GM19452 (cell line): ENCODE data around the gene TBC1D22B.
A peak's percentile ranks its signal among the peaks of the same experiment; 100 is the strongest.
"Not testable (repeated sequence)": the region's sequence is repeated elsewhere in the genome, so short reads cannot be mapped to it uniquely, and the experiment has no call there.

Experiments used
- ATAC-seq: cut with Tn5 transposase; IDR thresholded peaks from one replicate; pipeline ENCODE4 v1.9.1; 2021; ENCODE audit not compliant: unreplicated experiment

TBC1D22B gene

GRCh38 chr6:37265860-37266259 lies 8.3 kb downstream of the TBC1D22B start:
- no peak for ATAC-seq

- no peak for ATAC-seq
These were observed 11.5 kb downstream of the TBC1D22B start for GRCh38 chr6:37269105-37269504.

- ATAC-seq: no peak
These were observed 15.4 kb downstream of the TBC1D22B start for GRCh38 chr6:37272834-37273566.

DNA sequence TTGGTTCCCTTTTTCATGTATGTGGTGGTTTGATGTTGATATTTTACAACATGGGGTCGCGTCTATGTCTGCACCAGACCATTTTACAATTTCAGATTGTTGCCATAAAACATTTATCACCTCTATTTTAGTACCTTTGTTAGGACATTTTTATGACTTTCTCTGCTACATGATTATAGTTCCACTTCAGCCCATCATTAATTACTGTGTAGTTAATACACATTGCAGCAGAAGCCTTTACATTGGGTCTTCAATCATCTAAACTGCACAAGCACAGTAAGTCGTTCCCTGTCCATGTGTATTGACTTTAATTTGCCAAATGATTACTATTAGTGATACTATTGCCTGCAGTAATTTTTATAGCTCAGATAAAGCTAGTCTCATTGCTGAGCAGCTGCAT lies 16.1 kb downstream of the TBC1D22B start:
- no peak for ATAC-seq

DNA sequence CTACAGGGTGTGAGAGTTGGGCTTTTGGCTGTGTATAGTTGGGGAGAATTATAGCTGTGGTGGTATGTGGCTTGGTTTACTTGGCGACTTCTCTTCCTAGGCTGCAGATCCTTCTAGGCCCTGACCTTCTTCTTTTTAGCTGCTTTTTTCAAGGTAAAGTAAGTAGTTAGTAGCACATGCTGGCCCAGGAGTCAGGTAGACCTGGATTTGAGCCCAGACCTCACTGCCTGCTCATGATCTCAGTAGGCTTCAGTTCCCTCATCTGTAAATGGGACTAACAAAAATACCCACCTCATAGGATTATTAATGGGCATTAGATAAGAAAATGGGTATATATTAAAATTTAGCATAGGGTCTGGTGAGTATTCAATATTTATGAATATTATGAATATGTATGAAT lies 17.8 kb downstream of the TBC1D22B start:
- ATAC-seq: no peak

DNA sequence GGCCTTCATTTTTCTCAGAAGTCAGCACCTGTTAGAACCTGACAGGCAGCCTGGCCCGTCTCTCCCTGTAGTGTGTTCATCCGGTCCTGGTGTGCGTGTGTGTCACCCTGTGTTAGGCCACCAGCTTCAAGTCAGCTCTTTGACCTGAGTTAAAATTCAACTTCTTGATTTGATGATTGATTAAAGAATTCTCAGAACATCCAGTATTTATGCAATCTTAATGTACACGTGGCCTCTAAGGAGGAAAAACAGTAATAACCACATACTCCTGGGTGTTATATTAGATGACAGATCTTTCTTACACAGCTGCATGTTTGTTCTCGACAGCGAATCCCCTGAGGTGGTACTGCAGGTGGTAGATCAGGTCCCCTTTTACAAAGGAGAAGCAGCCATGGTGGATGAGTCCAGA lies 19.4 kb downstream of the TBC1D22B start:
- ATAC-seq: peak; percentile 72

GRCh38 chr6:37279366-37280134 lies 22.0 kb downstream of the TBC1D22B start:
- no peak for ATAC-seq

DNA sequence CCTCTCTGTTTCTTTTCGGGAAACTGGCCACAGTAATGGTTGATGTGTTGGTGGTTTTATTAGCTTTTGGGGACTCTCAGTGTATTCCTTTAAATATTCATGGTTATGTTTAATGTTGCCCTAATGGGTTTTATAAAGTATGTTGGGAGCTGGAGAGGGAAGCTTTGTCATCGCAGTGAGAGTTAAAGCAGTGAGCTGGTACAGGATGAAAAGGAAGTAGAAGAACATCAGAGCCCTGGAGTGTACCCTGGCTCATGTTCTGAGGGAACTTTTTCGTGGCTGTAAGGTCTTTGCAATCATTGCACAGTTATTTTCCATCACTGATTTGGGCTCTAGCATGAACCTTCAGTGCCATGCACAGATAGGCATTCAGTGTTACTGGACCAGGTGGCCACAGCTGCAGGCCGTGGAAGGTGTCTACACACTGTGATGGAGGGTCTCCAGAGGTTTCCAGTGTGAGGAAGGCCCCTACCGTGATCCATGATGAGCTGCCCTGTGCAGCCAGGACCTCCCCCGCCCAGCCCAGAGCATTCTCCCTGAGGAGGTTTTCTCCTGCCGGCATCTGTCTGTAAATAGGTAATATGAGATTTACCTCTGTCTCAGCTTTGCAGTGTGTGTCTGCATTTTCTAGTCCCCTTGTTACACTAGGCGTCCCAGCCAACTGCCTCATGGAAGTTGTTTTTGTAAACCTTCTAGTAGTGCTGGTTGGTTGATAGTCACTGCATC lies 22.8 kb downstream of the TBC1D22B start:
- ATAC-seq: no peak

GRCh38 chr6:37282371-37282770 lies 24.8 kb downstream of the TBC1D22B start:
- no peak for ATAC-seq

- ATAC-seq: no peak
These were observed 25.7 kb downstream of the TBC1D22B start for GRCh38 chr6:37283268-37283667.

GRCh38 chr6:37283671-37284151 lies 26.1 kb downstream of the TBC1D22B start:
- ATAC-seq: no peak

GRCh38 chr6:37284781-37285180 lies 27.2 kb downstream of the TBC1D22B start:
- ATAC-seq: no peak

- no peak for ATAC-seq
These were observed 28.3 kb downstream of the TBC1D22B start for GRCh38 chr6:37285861-37286311.

DNA sequence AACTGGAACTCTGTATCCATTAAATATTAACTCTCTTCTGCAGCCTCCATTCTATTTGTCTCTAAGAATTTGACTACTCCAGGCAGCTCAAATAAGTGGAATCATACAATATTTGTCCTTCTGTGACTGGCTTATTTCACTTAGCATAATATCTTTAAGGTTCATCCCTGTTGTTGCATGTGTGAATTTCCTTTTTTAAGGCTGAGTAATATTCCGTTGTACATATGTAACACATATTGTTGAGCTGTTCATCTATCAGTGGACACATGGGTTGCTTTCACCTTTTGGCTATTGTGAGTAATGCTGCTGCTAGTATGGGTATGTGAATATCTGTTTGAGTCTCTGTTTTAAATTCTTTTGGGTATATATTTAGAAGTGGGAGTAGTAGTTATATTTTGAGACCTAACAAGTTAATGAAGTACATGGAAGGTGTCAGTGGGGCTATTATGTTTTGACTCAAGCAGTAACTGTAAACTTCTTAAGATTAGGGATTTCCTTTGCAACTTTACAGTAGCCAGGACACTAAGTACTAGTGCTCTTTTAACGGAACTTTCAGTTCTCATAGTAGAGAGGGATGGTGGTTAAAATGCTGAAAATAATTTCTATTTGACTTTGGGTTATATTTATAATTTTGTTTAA lies 30.1 kb downstream of the TBC1D22B start:
- ATAC-seq: peak; percentile 54

DNA sequence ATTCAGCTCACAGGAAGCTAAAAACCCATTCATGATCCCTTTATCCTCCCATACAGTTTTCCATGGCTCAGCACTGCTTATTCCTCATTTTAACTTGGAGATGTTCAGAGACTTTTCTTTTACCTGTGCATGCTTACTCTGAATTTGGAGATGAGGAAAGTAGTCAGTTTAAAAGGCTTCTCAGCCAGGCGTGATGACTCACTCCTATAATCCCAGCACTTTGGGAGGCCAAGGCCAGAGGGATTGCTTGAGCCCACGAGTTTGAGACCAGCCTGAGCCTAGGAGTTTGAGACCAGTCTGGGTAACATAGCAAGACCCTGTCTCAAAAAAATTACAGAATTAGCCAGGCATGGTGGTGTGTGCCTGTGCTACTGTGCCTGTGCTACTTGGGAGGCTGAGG lies 30.7 kb downstream of the TBC1D22B start:
- ATAC-seq: no peak

DNA sequence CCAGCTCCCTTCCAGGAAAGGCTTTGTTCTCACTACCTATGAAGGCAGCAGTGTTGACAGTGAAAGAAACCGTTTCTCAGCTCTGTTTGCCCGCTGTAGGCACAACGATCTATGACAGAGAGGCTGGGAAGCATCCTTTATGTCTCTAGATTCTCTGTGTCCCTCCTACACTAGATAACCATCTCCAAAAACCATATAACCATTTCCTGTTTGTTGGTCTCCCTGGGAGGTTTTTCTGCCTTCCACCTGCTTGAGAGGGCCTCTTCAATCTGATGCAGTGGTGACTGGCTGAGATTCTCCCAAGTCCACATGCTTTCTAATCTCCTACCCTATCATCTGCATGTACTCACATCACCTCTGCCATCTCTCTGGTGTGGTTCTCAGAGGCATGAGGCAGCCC lies 32.4 kb downstream of the TBC1D22B start:
- ATAC-seq: no peak

- ATAC-seq: no peak
These were observed 35.9 kb downstream of the TBC1D22B start for GRCh38 chr6:37293426-37293825.

- not testable (repeated sequence) for ATAC-seq
These were observed 40.1 kb downstream of the TBC1D22B start for GRCh38 chr6:37297637-37298036.

GRCh38 chr6:37298958-37299357 lies 41.4 kb downstream of the TBC1D22B start:
- ATAC-seq: peak; percentile 75

DNA sequence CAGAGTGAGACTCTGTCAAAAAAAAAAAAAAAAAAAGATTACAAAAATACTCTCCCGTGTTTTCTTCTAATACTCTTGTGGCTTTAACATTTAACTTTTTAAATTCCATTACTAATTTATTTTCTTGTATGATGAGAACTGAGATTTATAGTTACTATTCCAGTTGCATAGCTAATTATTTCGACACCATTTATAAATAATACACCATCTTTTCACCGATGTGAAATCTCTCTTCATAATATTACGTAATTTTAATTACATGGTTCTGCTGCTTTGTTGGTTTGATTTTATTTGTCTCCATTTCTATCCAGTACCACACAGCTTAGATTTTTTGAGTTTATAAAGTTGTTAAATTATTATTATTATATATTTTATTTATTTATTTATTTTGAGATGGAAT lies 42.4 kb downstream of the TBC1D22B start:
- ATAC-seq: no peak

- ATAC-seq: no peak
These were observed 44.6 kb downstream of the TBC1D22B start for GRCh38 chr6:37302086-37302686.
